IMR-90 (cell line): ENCODE data around the gene SFT2D2. TPM values are rescaled to one million over a fixed set of nuclear protein-coding genes. Genes with fewer than 3 reads are reported as not detected.

Source experiments
- ATAC-seq: fragments of 200-7000 bp; cut with Tn5 transposase; 2 replicates; pipeline ENCODE4 v1.9.1; 2020; ENCODE audit warnings: low read depth, mild to moderate bottlenecking, moderate library complexity
- BruUV-seq: library from RNA; stranded (reverse); fragments of 400-500 nt; replicated peaks from 2 replicates; lab custom pipeline; 2021; lab: Mats Ljungman, UMichigan
- CTCF ChIA-PET: fragments of 300-600 bp; formaldehyde crosslinking; extraction: SDS; loops from one replicate; lab custom pipeline; 2021; ENCODE audit warnings: antibody characterized with exemption; lab: Yijun Ruan, JAX
- POLR2A ChIA-PET: fragments of 300-600 bp; sonication (Branson Sonifier 250); formaldehyde crosslinking; loops from one replicate; lab custom pipeline; 2022; ENCODE audit warnings: antibody characterized with exemption; ENCODE audit not compliant: unreplicated experiment; lab: Charles Lee
- DNase-seq: peaks from one replicate; pipeline ENCODE4 v3.0.0; 2013
- H2AFZ ChIP-seq: replicated peaks from 2 replicates; pipeline ENCODE3; 2013; ENCODE audit warnings: low read length, mild to moderate bottlenecking; ENCODE audit not compliant: poor library complexity
- H2AK5ac ChIP-seq: 2 replicates; pipeline ENCODE4 v1.6.1; 2013; ENCODE audit warnings: low read depth, low read length, inconsistent platforms
- H2AK9ac ChIP-seq: replicated peaks from 2 replicates; pipeline ENCODE3; 2013; ENCODE audit warnings: mild to moderate bottlenecking, low read depth, low read length, moderate library complexity; ENCODE audit not compliant: poor library complexity
- H2BK120ac ChIP-seq: 2 replicates; pipeline ENCODE4 v1.6.1; 2013; ENCODE audit warnings: low read depth, low read length, inconsistent platforms
- H2BK15ac ChIP-seq: 3 replicates; pipeline ENCODE4 v1.6.1; 2013; ENCODE audit warnings: low read depth, low read length, inconsistent platforms
- H2BK20ac ChIP-seq: 2 replicates; pipeline ENCODE4 v1.6.1; 2013; ENCODE audit warnings: low read depth, mild to moderate bottlenecking, inconsistent platforms, low read length, moderate library complexity
- H2BK5ac ChIP-seq: 2 replicates; pipeline ENCODE4 v1.6.1; 2013; ENCODE audit warnings: mild to moderate bottlenecking, low read depth, low read length, inconsistent platforms; ENCODE audit not compliant: poor library complexity, severe bottlenecking
- H3K14ac ChIP-seq: replicated peaks from 2 replicates; pipeline ENCODE4 v1.6.1; 2013; ENCODE audit warnings: low read depth, low read length, inconsistent platforms
- H3K18ac ChIP-seq: 2 replicates; pipeline ENCODE4 v1.6.1; 2013; ENCODE audit warnings: low read depth, low read length, control low read depth
- H3K23ac ChIP-seq: 2 replicates; pipeline ENCODE4 v1.6.1; 2013; ENCODE audit warnings: low read depth, low read length, inconsistent platforms
- H3K27ac ChIP-seq: 2 replicates; pipeline ENCODE4 v1.5.1; 2013; ENCODE audit warnings: mild to moderate bottlenecking, control low read depth, low read length; ENCODE audit not compliant: insufficient read depth
- H3K27me3 ChIP-seq: 2 replicates; pipeline ENCODE4 v1.6.1; 2013; ENCODE audit warnings: low read length; ENCODE audit not compliant: control insufficient read depth, insufficient read depth
- H3K36me3 ChIP-seq: 2 replicates; pipeline ENCODE4 v1.6.1; 2013; ENCODE audit warnings: low read length, mixed read lengths; ENCODE audit not compliant: control insufficient read depth, insufficient read depth
- H3K4ac ChIP-seq: 2 replicates; pipeline ENCODE4 v1.6.1; 2013; ENCODE audit warnings: low read depth, low read length, inconsistent platforms
- H3K4me1 ChIP-seq: 2 replicates; pipeline ENCODE4 v1.6.1; 2013; ENCODE audit warnings: low read length, mixed read lengths; ENCODE audit not compliant: control insufficient read depth, insufficient read depth
- H3K4me2 ChIP-seq: 2 replicates; pipeline ENCODE4 v1.6.1; 2013; ENCODE audit warnings: low read depth, mild to moderate bottlenecking, control low read depth, low read length, moderate library complexity
- H3K4me3 ChIP-seq: 2 replicates; pipeline ENCODE4 v1.5.1; 2013; ENCODE audit warnings: low read depth, mild to moderate bottlenecking, control low read depth, low read length, moderate library complexity; ENCODE audit not compliant: insufficient read depth
- H3K56ac ChIP-seq: 2 replicates; pipeline ENCODE4 v1.6.1; 2013; ENCODE audit warnings: low read length, inconsistent platforms; ENCODE audit not compliant: insufficient read depth; ENCODE audit errors: extremely low read depth
- H3K79me1 ChIP-seq, 2 experiments: 2 replicates each; pipeline ENCODE4 v1.6.1; 2013; ENCODE audit warnings: low read length in 2 of 2, inconsistent platforms in 1 of 2, low read depth in 1 of 2
- H3K9ac ChIP-seq: 2 replicates; pipeline ENCODE4 v1.6.1; 2013; ENCODE audit warnings: low read depth, low read length, control low read depth
- H3K9me1 ChIP-seq: 2 replicates; pipeline ENCODE4 v1.6.1; 2013; ENCODE audit warnings: low read length, inconsistent platforms; ENCODE audit not compliant: insufficient read depth
- H3K9me3 ChIP-seq: 2 replicates; pipeline ENCODE4 v1.6.1; 2013; ENCODE audit warnings: low read length; ENCODE audit not compliant: control insufficient read depth, insufficient read depth
- H4K20me1 ChIP-seq: 2 replicates; pipeline ENCODE4 v1.6.1; 2013; ENCODE audit warnings: low read length, inconsistent platforms; ENCODE audit not compliant: insufficient read depth
- H4K5ac ChIP-seq: 2 replicates; pipeline ENCODE4 v1.6.1; 2013; ENCODE audit warnings: mild to moderate bottlenecking, low read depth, low read length, control low read depth
- H4K8ac ChIP-seq, 2 experiments: 2 replicates each; pipeline ENCODE4 v1.6.1; 2013; ENCODE audit warnings: low read depth in 2 of 2, low read length in 2 of 2, control low read depth in 1 of 2, inconsistent platforms in 1 of 2
- H4K91ac ChIP-seq: 2 replicates; pipeline ENCODE4 v1.6.1; 2013; ENCODE audit warnings: low read depth, low read length, inconsistent platforms; ENCODE audit not compliant: insufficient read depth
- CHD1 ChIP-seq: IDR thresholded peaks from 2 replicates; pipeline ENCODE4 v1.6.1; 2012; ENCODE audit warnings: low read depth, low read length, improper control_type of control experiment
- MAFK ChIP-seq: IDR thresholded peaks from 2 replicates; pipeline ENCODE4 v1.6.1; 2012; ENCODE audit warnings: low read depth, low read length, improper control_type of control experiment
- RAD21 ChIP-seq: IDR thresholded peaks from 2 replicates; pipeline ENCODE4 v1.6.1; 2012; ENCODE audit warnings: low read length, improper control_type of control experiment
- SMC3 ChIP-seq: fragments of 150-350 bp; IDR thresholded peaks from 2 replicates; pipeline ENCODE4 v1.6.1; 2016; ENCODE audit warnings: low read depth, mild to moderate bottlenecking, antibody characterized with exemption, low read length, moderate library complexity
- USF2 ChIP-seq: fragments of 150-350 bp; IDR thresholded peaks from 2 replicates; pipeline ENCODE4 v1.6.1; 2017; ENCODE audit warnings: mild to moderate bottlenecking, antibody characterized with exemption, low read length, low read depth
- WGBS, 2 experiments: methylation state at CpG; one replicate each; pipeline versions ENCODE4 v1.1.5 to v1.1.7; 2013; ENCODE audit warnings: missing lambda C conversion rate in 2 of 2; ENCODE audit not compliant: insufficient read length in 1 of 2; ENCODE audit errors: extremely low coverage in 2 of 2; 5-methylcytosine and 5-hydroxymethylcytosine counted together
- dilution Hi-C: fragments of 300-500 bp; cut with HindIII; formaldehyde crosslinking; loops from one replicate; pipeline ENCODE4 v1.14.3; 2018; ENCODE audit warnings: low sequenced_read_pairs; ENCODE audit not compliant: unreplicated experiment
- in situ Hi-C: fragments of 300-500 bp; cut with MboI; formaldehyde crosslinking; loops from 3 replicates; pipeline ENCODE4 v1.14.3; 2019; ENCODE audit warnings: low sequenced_read_pairs, inconsistent platforms, mixed read lengths
- intact Hi-C: fragments of 100-400 bp; cut with micrococcal nuclease; formaldehyde crosslinking; loops from 2 replicates; pipeline ENCODE4 v1.10.0; 2022
- polyA plus RNA-seq, 3 experiments: library from polyadenylated mRNA; depleted of rRNA; stranded (reverse); fragments of >200 nt; gene quantifications; 2 replicates each; pipeline ENCODE4 v1.2.3, GENCODE V29; 2012; ENCODE audit warnings: low replicate concordance in 1 of 3
- total RNA-seq: library from RNA; depleted of rRNA; stranded (reverse); fragments of >200 nt; gene quantifications from 2 replicates; pipeline ENCODE4 v1.2.3, GENCODE V29; 2012

Gene SFT2D2
- total and polyA plus RNA-seq, 2 of the 4 experiments (the other 2 are of a cell fraction), result 11.1 to 37.6 TPM

GRCh38 chr1:168252204-168252733 is 26.5 kb downstream of the SFT2D2 start:
- Histone ChIP-seq H2BK15ac (no peak overlapping the region), H3K27me3 (no peaks in the 10 kb centered on the region), H2AFZ (no peak overlapping the region), H2BK120ac (no peak overlapping the region), H4K8ac (no peak overlapping the region), H2AK9ac (no peak overlapping the region), H3K23ac (no peak overlapping the region), H3K56ac (no peak overlapping the region), H3K79me1 (peaks cover 7 to 19% of the 10 kb centered on the region in 2 experiments), H2BK20ac (no peak overlapping the region), H2AK5ac (no peak overlapping the region), H4K91ac (no peak overlapping the region), H3K4me1 (no peaks in the 10 kb centered on the region), H3K4me3 (no peak overlapping the region), H3K9me1 (peaks cover 6% of the 10 kb centered on the region; the same call in 1 of the 2 replicates), H3K9me3 (peaks cover 4% of the 10 kb centered on the region), H3K36me3 (peaks cover 12% of the 10 kb centered on the region), H2BK5ac (no peak overlapping the region), H3K27ac (no peak overlapping the region), H3K18ac (no peak overlapping the region), H3K14ac (no peak overlapping the region), H3K4ac (no peak overlapping the region), H4K5ac (no peak overlapping the region), H3K9ac (no peak overlapping the region), H4K20me1 (no peaks in the 10 kb centered on the region; the same call in 1 of the 2 replicates), H3K4me2 (no peak overlapping the region)
- in situ Hi-C loops (no loop called here), intact Hi-C loops (no loop called here), dilution Hi-C loops (no loop called here)
- TF ChIP-seq CHD1, result no peak
- no peak for TF ChIP-seq USF2
- TF ChIP-seq RAD21, result no peak
- TF ChIP-seq MAFK, result no peak
- TF ChIP-seq SMC3, result no peak
- CTCF ChIA-PET, result interaction anchor here (0.9 to 1.2 kb wide), 2 partner anchors 17 to 167 kb away, joined by 3 to 4 read pairs; no protein-coding TSS in a partner anchor
- DNase-seq, result no peak
- WGBS, 2 experiments, result 100% methylated on average over 1 of the region's 3 CpGs; no CpG with 5 or more reads in 1 of the 2 experiments
- no peak for ATAC-seq
- TSS peak; percentile 24 for BruUV-seq
- POLR2A ChIA-PET, result no interaction called here
